Skeletal muscle cell (primary cell): Measurements from ENCODE around the gene TFF1.

ENCODE experiments used
- DNase-seq: peaks from one replicate; pipeline ENCODE4 v3.0.0-alpha.2; 2010; ENCODE audit warnings: low read depth
- H3K4me3 ChIP-seq: 2 replicates; pipeline ENCODE4 v1.5.1; 2011; ENCODE audit warnings: low read depth, mild to moderate bottlenecking, control low read depth, low read length, moderate library complexity

TFF1 gene

GRCh38 chr21:42369821-42370220 lies 3.5 kb upstream of the TFF1 start:
- DNase-seq = no peak
- no peak overlapping the region for H3K4me3 ChIP-seq

GRCh38 chr21:42367367-42368165 lies 1.2 kb upstream of the TFF1 start:
- H3K4me3 ChIP-seq = no peak overlapping the region
- DNase-seq = no peak

GRCh38 chr21:42365770-42366169 lies 565 bp downstream of the TFF1 start:
- H3K4me3 ChIP-seq = no peak overlapping the region
- no peak for DNase-seq

GRCh38 chr21:42364304-42364865 lies 1.9 kb downstream of the TFF1 start:
- no peak for DNase-seq

GRCh38 chr21:42363312-42363711 lies 3.0 kb downstream of the TFF1 start:
- no peak for DNase-seq
- no peak overlapping the region for H3K4me3 ChIP-seq

More at GRCh38 chr21:42364304-42364865, 1.9 kb downstream of the TFF1 start:
- H3K4me3 ChIP-seq = no peak overlapping the region

- no peak for DNase-seq
These were observed 3.6 kb downstream of the TFF1 start for GRCh38 chr21:42362700-42363099.

GRCh38 chr21:42362198-42362597 lies 4.1 kb downstream of the TFF1 start:
- DNase-seq = no peak
- no peak overlapping the region for H3K4me3 ChIP-seq

More at GRCh38 chr21:42362700-42363099, 3.6 kb downstream of the TFF1 start:
- no peak overlapping the region for H3K4me3 ChIP-seq

GRCh38 chr21:42361286-42361685 lies 5.0 kb downstream of the TFF1 start:
- H3K4me3 ChIP-seq = no peak overlapping the region
- DNase-seq = no peak

GRCh38 chr21:42360317-42360716 lies 6.0 kb downstream of the TFF1 start:
- DNase-seq = no peak
- H3K4me3 ChIP-seq = no peak overlapping the region

GRCh38 chr21:42358937-42359336 lies 7.4 kb downstream of the TFF1 start:
- H3K4me3 ChIP-seq = no peak overlapping the region
- no peak for DNase-seq

GRCh38 chr21:42358261-42358660 lies 8.1 kb downstream of the TFF1 start:
- DNase-seq = no peak
- H3K4me3 ChIP-seq = no peak overlapping the region

- DNase-seq = no peak
- H3K4me3 ChIP-seq = no peak overlapping the region
These were observed 9.0 kb downstream of the TFF1 start for GRCh38 chr21:42357307-42357706.

GRCh38 chr21:42356650-42357049 lies 9.7 kb downstream of the TFF1 start:
- DNase-seq = no peak
- H3K4me3 ChIP-seq = no peak overlapping the region

- no peak overlapping the region for H3K4me3 ChIP-seq
- DNase-seq = no peak
These were observed 10.3 kb downstream of the TFF1 start for GRCh38 chr21:42356046-42356445.

GRCh38 chr21:42353623-42354022 lies 12.7 kb downstream of the TFF1 start:
- no peak for DNase-seq
- no peak overlapping the region for H3K4me3 ChIP-seq

GRCh38 chr21:42352441-42353095 lies 13.8 kb downstream of the TFF1 start:
- DNase-seq = no peak
- no peak overlapping the region for H3K4me3 ChIP-seq

- H3K4me3 ChIP-seq = no peak overlapping the region
- DNase-seq = no peak
These were observed 14.5 kb downstream of the TFF1 start for GRCh38 chr21:42351626-42352440.

GRCh38 chr21:42350927-42351426 lies 15.4 kb downstream of the TFF1 start, which contains the start of gene TFF2:
TFF2 (minus strand) TSS chr21:42350994; CDS start chr21:42350957, 37 bp downstream.
- no peak within 1 kb of the TSS for H3K4me3 ChIP-seq
- no peak for DNase-seq

- DNase-seq = no peak
- H3K4me3 ChIP-seq = no peak overlapping the region
These were observed 15.9 kb downstream of the TFF1 start for GRCh38 chr21:42350318-42350910.
